GM12892 (cell line): Measurements from ENCODE around the gene ATP2B3.

ENCODE experiments used
- POLR2A ChIP-seq: IDR thresholded peaks from 2 replicates; pipeline ENCODE4 v1.6.1; 2011; ENCODE audit warnings: low read depth, low read length, control low read depth
- POLR2AphosphoS5 ChIP-seq: IDR thresholded peaks from 2 replicates; pipeline ENCODE4 v1.6.1; 2011; ENCODE audit warnings: low read depth, low read length, control low read depth

- TF ChIP-seq POLR2A (no peak), POLR2AphosphoS5 (no peak)
These were observed 36.4 kb upstream of the ATP2B3 start for GRCh38 chrX:153481043-153481442.
